Hematopoietic multipotent progenitor cell treated with erythropoietin and hydrocortisone succinate and interleukin-3 and kit ligand, for 4 days (in vitro differentiated cells): Measurements from ENCODE around the gene CLUH.

Source experiments
- DNase-seq: peaks from one replicate; pipeline ENCODE4 v3.0.0-alpha.2; 2015

Gene CLUH

GRCh38 chr17:2718150-2718938, 6.8 kb upstream of the CLUH start:
- DNase-seq, result no peak

GRCh38 chr17:2716649-2717048, 5.1 kb upstream of the CLUH start:
- DNase-seq, result no peak

GRCh38 chr17:2713881-2714280, 2.3 kb upstream of the CLUH start:
- DNase-seq, result no peak

- peak; percentile 31 for DNase-seq
These were observed 908 bp upstream of the CLUH start for GRCh38 chr17:2712300-2713043.

GRCh38 chr17:2710803-2711607, 559 bp downstream of the CLUH start:
- DNase-seq, result peak; percentile 70

- peak; percentile 27 for DNase-seq
These were observed 1.3 kb downstream of the CLUH start for GRCh38 chr17:2710071-2710802.

GRCh38 chr17:2709183-2709661, 2.3 kb downstream of the CLUH start:
- DNase-seq, result peak; percentile 58

- DNase-seq, result no peak
These were observed 2.9 kb downstream of the CLUH start for GRCh38 chr17:2708585-2709182.

- peak; percentile 47 for DNase-seq
These were observed 3.6 kb downstream of the CLUH start for GRCh38 chr17:2707721-2708584.

- no peak for DNase-seq
These were observed 4.6 kb downstream of the CLUH start for GRCh38 chr17:2706911-2707510.

GRCh38 chr17:2705888-2706795, 5.4 kb downstream of the CLUH start:
- no peak for DNase-seq

GRCh38 chr17:2705263-2705662, 6.3 kb downstream of the CLUH start:
- DNase-seq, result no peak

- DNase-seq, result no peak
These were observed 6.7 kb downstream of the CLUH start for GRCh38 chr17:2704890-2705248.

GRCh38 chr17:2704031-2704889, 7.3 kb downstream of the CLUH start:
- DNase-seq, result no peak

GRCh38 chr17:2703606-2704005, 8.0 kb downstream of the CLUH start:
- no peak for DNase-seq

GRCh38 chr17:2703181-2703580, 8.4 kb downstream of the CLUH start:
- no peak for DNase-seq

GRCh38 chr17:2701996-2702741, 9.4 kb downstream of the CLUH start:
- no peak for DNase-seq
